ENCODE data around the gene ARHGAP44. TPM values are rescaled to one million over a fixed set of nuclear protein-coding genes. Genes with fewer than 3 reads are reported as not detected.

Gene ARHGAP44
- polyA plus RNA-seq, 2 donors, result 0.81 to 0.96 TPM

DNA sequence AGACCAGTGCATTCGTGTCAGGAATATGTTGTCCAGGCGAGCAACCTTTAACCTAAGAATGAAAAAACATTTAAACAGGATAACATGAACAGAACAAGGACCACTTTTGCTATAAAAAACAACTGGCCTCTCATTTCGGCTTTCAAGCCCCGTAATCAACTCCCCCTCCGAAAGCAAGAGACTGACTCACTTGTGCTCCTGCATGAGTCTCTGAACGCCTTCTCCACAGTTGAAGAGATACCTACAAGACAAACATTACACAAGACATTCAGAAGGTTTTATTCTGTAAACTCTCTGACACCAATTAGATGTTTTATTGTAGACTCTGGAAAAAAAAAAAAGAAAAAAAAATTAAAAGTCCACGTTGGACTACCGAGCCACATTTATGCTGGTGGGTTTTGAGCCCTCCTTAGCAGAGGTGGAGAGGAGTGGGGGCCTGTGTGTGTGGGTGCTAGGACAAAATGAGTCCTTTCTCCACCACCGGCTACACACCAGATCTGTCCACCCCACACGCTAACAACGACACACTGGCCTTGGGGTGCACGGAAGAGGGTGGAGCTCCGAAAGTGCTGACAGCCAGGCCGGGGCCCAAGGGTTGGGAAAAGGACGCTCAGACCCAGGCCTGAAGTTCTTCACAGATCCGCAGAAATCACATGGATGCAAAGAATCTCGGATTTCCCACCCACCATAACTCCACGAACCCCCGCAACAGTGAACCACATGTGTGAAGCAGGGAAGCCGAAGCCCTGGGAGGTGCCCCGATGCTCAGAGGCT is 227.8 kb downstream of the ARHGAP44 start:
- H3K36me3 ChIP-seq (ENCODE audit: control insufficient read depth in 2 of 2, insufficient read depth in 2 of 2, low read length in 1 of 2), result peaks cover 20 to 22% of the 10 kb centered on the region in 2 donors
- no peaks in the 10 kb centered on the region for H3K27me3 ChIP-seq (ENCODE audit: control insufficient read depth in 1 of 2, insufficient read depth in 2 of 2, low read length in 2 of 2)
- H3K9me3 ChIP-seq (ENCODE audit: control insufficient read depth in 2 of 2, insufficient read depth in 1 of 2, low read depth in 1 of 2, low read length in 1 of 2), result no peaks in the 10 kb centered on the region
- H3K27ac ChIP-seq (ENCODE audit: low read depth in 2 of 2, low read length in 1 of 2), result peak overlapping the region; percentile 96 to 98
- WGBS, 2 donors, result 14 to 17% methylated on average over 21 of the region's 21 CpGs
- H3K4me1 ChIP-seq (ENCODE audit: control insufficient read depth in 2 of 2, insufficient read depth in 2 of 2, low read length in 1 of 2), result peaks cover 0 to 3% of the 10 kb centered on the region in 2 donors
- peak overlapping the region; percentile 84 to 97 for H3K4me3 ChIP-seq (ENCODE audit: low read depth in 1 of 2, low read length in 2 of 2)

DNA sequence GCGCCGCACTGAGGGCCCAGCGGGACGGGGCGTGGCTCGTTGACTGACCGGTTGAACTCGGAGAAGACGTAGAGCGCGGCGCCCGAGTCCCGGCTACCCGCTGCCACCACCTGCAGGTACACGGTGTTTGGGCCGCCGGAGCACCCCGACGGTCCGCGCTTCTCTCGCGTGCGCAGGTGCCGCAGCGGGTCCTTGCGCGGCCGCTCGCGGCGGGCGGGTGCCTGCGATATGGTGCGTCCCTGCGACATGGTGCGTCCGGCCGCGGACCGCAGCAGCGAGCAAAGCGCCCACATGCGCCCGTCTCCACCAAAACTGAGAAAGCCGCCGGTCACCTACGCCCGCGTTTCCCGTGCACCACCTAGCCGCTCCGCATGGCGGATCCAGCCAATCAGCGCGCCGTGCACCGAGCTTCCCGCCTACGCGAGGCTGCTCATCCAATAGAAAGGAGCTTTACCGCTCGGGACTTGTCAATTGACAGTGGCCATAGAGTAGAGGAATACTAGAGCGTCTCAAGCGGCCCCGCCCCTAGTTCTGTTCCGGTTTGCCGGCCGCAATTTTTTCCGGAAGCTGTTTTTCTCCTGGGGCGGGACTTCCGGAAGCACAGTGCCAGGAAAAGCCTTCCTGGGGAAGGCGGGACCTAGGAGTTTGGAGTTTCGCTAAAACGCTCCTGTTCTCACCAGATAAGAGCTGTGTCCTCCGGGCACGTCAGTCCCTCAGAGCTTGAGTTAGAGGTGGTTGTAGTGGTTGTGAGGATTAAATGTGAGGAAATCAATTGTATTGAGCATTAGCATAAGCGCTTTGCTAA is 228.6 kb downstream of the ARHGAP44 start, which contains the start of gene ELAC2:
TSS of gene ELAC2 (minus strand) at position 373 of the 805 bp plus-strand sequence. CDS start at position 293, 80 bp downstream.
- Histone ChIP-seq H3K36me3 (ENCODE audit: control insufficient read depth in 2 of 2, insufficient read depth in 2 of 2, low read length in 1 of 2) (peaks cover 12 to 17% of the 10 kb centered on the region in 2 donors), H3K27ac (ENCODE audit: low read depth in 2 of 2, low read length in 1 of 2) (peak within 1 kb of the TSS; percentile 96 to 98), H3K4me1 (ENCODE audit: control insufficient read depth in 2 of 2, insufficient read depth in 2 of 2, low read length in 1 of 2) (peaks cover 0 to 3% of the 10 kb centered on the region in 2 donors), H3K9me3 (ENCODE audit: control insufficient read depth in 2 of 2, insufficient read depth in 1 of 2, low read depth in 1 of 2, low read length in 1 of 2) (no peaks in the 10 kb centered on the region), H3K4me3 (ENCODE audit: low read depth in 1 of 2, low read length in 2 of 2) (peak within 1 kb of the TSS; percentile 84 to 97), H3K27me3 (ENCODE audit: control insufficient read depth in 1 of 2, insufficient read depth in 2 of 2, low read length in 2 of 2) (no peaks in the 10 kb centered on the region)
- 0% methylated on average over 79 of the region's 79 CpGs for WGBS, 2 donors

DNA sequence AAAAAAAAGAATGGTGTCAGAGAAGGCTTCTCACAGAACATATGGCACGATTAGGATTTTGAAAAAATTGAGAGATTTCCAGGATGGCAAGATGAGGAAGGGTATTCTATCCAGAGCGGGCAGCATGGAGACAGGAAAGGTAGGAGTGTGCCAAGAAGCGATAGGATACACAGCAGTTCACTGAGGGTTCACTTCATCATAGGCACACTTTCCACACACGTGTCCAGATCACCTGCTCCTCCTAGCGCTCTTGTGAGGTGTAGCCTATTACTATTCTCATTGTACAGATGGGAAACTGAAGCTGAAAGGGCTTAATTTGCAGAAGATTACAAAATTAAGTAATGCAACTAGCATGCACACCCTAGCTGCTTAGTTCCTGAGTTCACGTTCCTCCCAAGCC is 234.7 kb downstream of the ARHGAP44 start:
- H3K27me3 ChIP-seq (ENCODE audit: control insufficient read depth in 1 of 2, insufficient read depth in 2 of 2, low read length in 2 of 2), result no peaks in the 10 kb centered on the region
- no peak overlapping the region for H3K27ac ChIP-seq (ENCODE audit: low read depth in 2 of 2, low read length in 1 of 2)
- no peak overlapping the region for H3K4me3 ChIP-seq (ENCODE audit: low read depth in 1 of 2, low read length in 2 of 2)
- WGBS, 2 donors, result 57 to 69% methylated on average over 6 of the region's 6 CpGs
- H3K9me3 ChIP-seq (ENCODE audit: control insufficient read depth in 2 of 2, insufficient read depth in 1 of 2, low read depth in 1 of 2, low read length in 1 of 2), result no peaks in the 10 kb centered on the region
- no peaks in the 10 kb centered on the region for H3K36me3 ChIP-seq (ENCODE audit: control insufficient read depth in 2 of 2, insufficient read depth in 2 of 2, low read length in 1 of 2)
- no peaks in the 10 kb centered on the region for H3K4me1 ChIP-seq (ENCODE audit: control insufficient read depth in 2 of 2, insufficient read depth in 2 of 2, low read length in 1 of 2)

DNA sequence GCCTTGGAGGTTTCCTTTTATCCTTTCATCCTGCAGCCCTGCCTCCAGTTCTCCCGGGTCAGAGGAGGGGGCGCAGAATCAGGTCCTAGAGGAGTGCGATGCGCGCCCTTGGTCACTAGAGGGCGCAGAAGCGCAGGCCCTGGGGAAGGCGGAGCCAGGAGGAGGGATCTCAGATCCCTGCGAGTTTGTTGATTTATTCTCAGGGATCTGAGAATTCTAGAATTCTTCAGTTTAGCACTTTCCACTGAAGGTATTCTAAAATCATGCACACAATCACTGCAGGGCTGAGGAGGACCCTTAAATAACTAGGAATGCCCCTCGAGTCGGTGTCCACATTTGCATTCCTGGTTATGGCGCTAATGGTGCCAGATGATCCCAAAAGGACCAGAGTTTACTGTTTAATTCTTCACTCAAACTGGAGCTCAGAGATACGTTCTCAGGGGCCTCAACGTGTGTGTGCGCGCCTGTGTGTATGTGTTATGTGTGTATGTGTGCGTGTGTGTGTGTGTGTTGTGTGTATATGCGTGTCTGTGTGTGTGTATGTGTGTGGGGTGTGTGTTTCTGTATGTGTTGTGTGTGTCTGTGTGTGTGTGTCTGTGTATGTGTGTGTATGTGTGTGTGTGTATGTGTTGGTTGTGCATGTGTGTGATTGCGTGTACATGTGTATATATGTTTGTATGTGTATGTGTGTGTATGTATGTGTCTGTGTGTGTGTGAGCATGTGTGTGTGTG is 235.4 kb downstream of the ARHGAP44 start:
- Histone ChIP-seq H3K36me3 (ENCODE audit: control insufficient read depth in 2 of 2, insufficient read depth in 2 of 2, low read length in 1 of 2) (no peaks in the 10 kb centered on the region), H3K27ac (ENCODE audit: low read depth in 2 of 2, low read length in 1 of 2) (no peak overlapping the region), H3K27me3 (ENCODE audit: control insufficient read depth in 1 of 2, insufficient read depth in 2 of 2, low read length in 2 of 2) (no peaks in the 10 kb centered on the region), H3K9me3 (ENCODE audit: control insufficient read depth in 2 of 2, insufficient read depth in 1 of 2, low read depth in 1 of 2, low read length in 1 of 2) (no peaks in the 10 kb centered on the region), H3K4me3 (ENCODE audit: low read depth in 1 of 2, low read length in 2 of 2) (no peak overlapping the region), H3K4me1 (ENCODE audit: control insufficient read depth in 2 of 2, insufficient read depth in 2 of 2, low read length in 1 of 2) (no peaks in the 10 kb centered on the region)
- whole genome bisulfite sequencing, 2 donors, result 29% methylated on average over 19 of the region's 19 CpGs

DNA sequence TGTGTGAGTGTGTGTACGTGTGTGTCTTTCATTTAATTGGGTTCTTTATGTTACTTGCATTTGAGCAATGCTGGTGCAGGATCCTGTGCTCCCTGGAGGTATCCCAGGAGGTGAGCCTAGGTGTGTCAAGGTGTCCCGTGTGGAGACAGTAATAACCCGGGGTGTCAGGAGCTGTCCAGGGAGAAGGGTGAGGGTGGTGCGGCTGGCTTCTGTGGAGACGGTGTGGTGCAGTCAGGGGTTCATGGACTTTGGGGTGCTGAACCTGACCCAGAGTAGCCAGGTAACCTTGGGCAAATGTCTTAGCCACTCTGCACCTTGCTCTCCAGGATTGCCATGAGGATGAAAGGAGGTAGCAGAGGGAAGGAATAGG is 235.9 kb downstream of the ARHGAP44 start:
- H3K4me3 ChIP-seq (ENCODE audit: low read depth in 1 of 2, low read length in 2 of 2), result no peak overlapping the region
- no peak overlapping the region for H3K27ac ChIP-seq (ENCODE audit: low read depth in 2 of 2, low read length in 1 of 2)
- no peaks in the 10 kb centered on the region for H3K36me3 ChIP-seq (ENCODE audit: control insufficient read depth in 2 of 2, insufficient read depth in 2 of 2, low read length in 1 of 2)
- no peaks in the 10 kb centered on the region for H3K27me3 ChIP-seq (ENCODE audit: control insufficient read depth in 1 of 2, insufficient read depth in 2 of 2, low read length in 2 of 2)
- no peaks in the 10 kb centered on the region for H3K9me3 ChIP-seq (ENCODE audit: control insufficient read depth in 2 of 2, insufficient read depth in 1 of 2, low read depth in 1 of 2, low read length in 1 of 2)
- 72 to 74% methylated on average over 5 of the region's 5 CpGs for WGBS, 2 donors
- no peaks in the 10 kb centered on the region for H3K4me1 ChIP-seq (ENCODE audit: control insufficient read depth in 2 of 2, insufficient read depth in 2 of 2, low read length in 1 of 2)

- H3K4me3 ChIP-seq (ENCODE audit: low read depth in 1 of 2, low read length in 2 of 2), result no peak overlapping the region
- H3K27ac ChIP-seq (ENCODE audit: low read depth in 2 of 2, low read length in 1 of 2), result no peak overlapping the region
- no peaks in the 10 kb centered on the region for H3K4me1 ChIP-seq (ENCODE audit: control insufficient read depth in 2 of 2, insufficient read depth in 2 of 2, low read length in 1 of 2)
- no peaks in the 10 kb centered on the region for H3K36me3 ChIP-seq (ENCODE audit: control insufficient read depth in 2 of 2, insufficient read depth in 2 of 2, low read length in 1 of 2)
- H3K9me3 ChIP-seq (ENCODE audit: control insufficient read depth in 2 of 2, insufficient read depth in 1 of 2, low read depth in 1 of 2, low read length in 1 of 2), result no peaks in the 10 kb centered on the region
- H3K27me3 ChIP-seq (ENCODE audit: control insufficient read depth in 1 of 2, insufficient read depth in 2 of 2, low read length in 2 of 2), result no peaks in the 10 kb centered on the region
These were observed 236.4 kb downstream of the ARHGAP44 start for GRCh38 chr17:13025687-13026086.

DNA sequence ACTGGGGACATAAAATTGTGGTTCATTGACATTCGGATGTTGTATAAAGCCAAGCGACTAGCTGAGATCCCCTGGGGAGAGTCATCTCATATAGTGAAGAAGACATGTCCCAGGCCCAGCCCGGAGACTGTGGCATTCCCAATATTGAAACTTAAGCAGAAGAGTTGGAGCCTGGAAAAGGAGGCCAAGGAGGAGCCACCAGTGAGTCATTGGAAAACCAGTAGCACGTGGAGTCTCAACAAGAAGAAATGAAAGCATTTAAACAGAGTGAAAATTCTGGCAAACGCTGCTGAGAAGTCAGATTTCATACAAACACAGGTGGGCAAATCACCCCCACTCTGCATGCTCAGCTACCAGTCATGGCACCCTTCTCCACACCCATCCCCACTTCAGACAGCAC is 237.9 kb downstream of the ARHGAP44 start:
- Histone ChIP-seq H3K36me3 (ENCODE audit: control insufficient read depth in 2 of 2, insufficient read depth in 2 of 2, low read length in 1 of 2) (no peaks in the 10 kb centered on the region), H3K4me1 (ENCODE audit: control insufficient read depth in 2 of 2, insufficient read depth in 2 of 2, low read length in 1 of 2) (no peaks in the 10 kb centered on the region), H3K4me3 (ENCODE audit: low read depth in 1 of 2, low read length in 2 of 2) (no peak overlapping the region), H3K27me3 (ENCODE audit: control insufficient read depth in 1 of 2, insufficient read depth in 2 of 2, low read length in 2 of 2) (no peaks in the 10 kb centered on the region), H3K9me3 (ENCODE audit: control insufficient read depth in 2 of 2, insufficient read depth in 1 of 2, low read depth in 1 of 2, low read length in 1 of 2) (no peaks in the 10 kb centered on the region), H3K27ac (ENCODE audit: low read depth in 2 of 2, low read length in 1 of 2) (no peak overlapping the region)
- WGBS, 2 donors, result 88% methylated on average over 5 of the region's 5 CpGs

GRCh38 chr17:13029340-13029739 is 240.0 kb downstream of the ARHGAP44 start:
- Histone ChIP-seq H3K9me3 (ENCODE audit: control insufficient read depth in 2 of 2, insufficient read depth in 1 of 2, low read depth in 1 of 2, low read length in 1 of 2) (no peaks in the 10 kb centered on the region), H3K36me3 (ENCODE audit: control insufficient read depth in 2 of 2, insufficient read depth in 2 of 2, low read length in 1 of 2) (no peaks in the 10 kb centered on the region), H3K27me3 (ENCODE audit: control insufficient read depth in 1 of 2, insufficient read depth in 2 of 2, low read length in 2 of 2) (no peaks in the 10 kb centered on the region), H3K27ac (ENCODE audit: low read depth in 2 of 2, low read length in 1 of 2) (no peak overlapping the region), H3K4me3 (ENCODE audit: low read depth in 1 of 2, low read length in 2 of 2) (no peak overlapping the region), H3K4me1 (ENCODE audit: control insufficient read depth in 2 of 2, insufficient read depth in 2 of 2, low read length in 1 of 2) (no peaks in the 10 kb centered on the region)
- 66 to 73% methylated on average over 2 of the region's 2 CpGs for WGBS, 2 donors

- no peaks in the 10 kb centered on the region for H3K4me1 ChIP-seq (ENCODE audit: control insufficient read depth in 2 of 2, insufficient read depth in 2 of 2, low read length in 1 of 2)
- no peaks in the 10 kb centered on the region for H3K36me3 ChIP-seq (ENCODE audit: control insufficient read depth in 2 of 2, insufficient read depth in 2 of 2, low read length in 1 of 2)
- no peaks in the 10 kb centered on the region for H3K9me3 ChIP-seq (ENCODE audit: control insufficient read depth in 2 of 2, insufficient read depth in 1 of 2, low read depth in 1 of 2, low read length in 1 of 2)
- WGBS, 2 donors, result 58 to 76% methylated on average over 1 of the region's 1 CpG
- H3K4me3 ChIP-seq (ENCODE audit: low read depth in 1 of 2, low read length in 2 of 2), result no peak overlapping the region
- no peak overlapping the region for H3K27ac ChIP-seq (ENCODE audit: low read depth in 2 of 2, low read length in 1 of 2)
- no peaks in the 10 kb centered on the region for H3K27me3 ChIP-seq (ENCODE audit: control insufficient read depth in 1 of 2, insufficient read depth in 2 of 2, low read length in 2 of 2)
These were observed 240.8 kb downstream of the ARHGAP44 start for GRCh38 chr17:13030056-13030455.

All from esophagus (tissue), 2 donors.